ENCODE results near the gene SPRED1.
A peak's percentile ranks its signal among the peaks of the same experiment; 100 is the strongest.

SPRED1 gene

DNA sequence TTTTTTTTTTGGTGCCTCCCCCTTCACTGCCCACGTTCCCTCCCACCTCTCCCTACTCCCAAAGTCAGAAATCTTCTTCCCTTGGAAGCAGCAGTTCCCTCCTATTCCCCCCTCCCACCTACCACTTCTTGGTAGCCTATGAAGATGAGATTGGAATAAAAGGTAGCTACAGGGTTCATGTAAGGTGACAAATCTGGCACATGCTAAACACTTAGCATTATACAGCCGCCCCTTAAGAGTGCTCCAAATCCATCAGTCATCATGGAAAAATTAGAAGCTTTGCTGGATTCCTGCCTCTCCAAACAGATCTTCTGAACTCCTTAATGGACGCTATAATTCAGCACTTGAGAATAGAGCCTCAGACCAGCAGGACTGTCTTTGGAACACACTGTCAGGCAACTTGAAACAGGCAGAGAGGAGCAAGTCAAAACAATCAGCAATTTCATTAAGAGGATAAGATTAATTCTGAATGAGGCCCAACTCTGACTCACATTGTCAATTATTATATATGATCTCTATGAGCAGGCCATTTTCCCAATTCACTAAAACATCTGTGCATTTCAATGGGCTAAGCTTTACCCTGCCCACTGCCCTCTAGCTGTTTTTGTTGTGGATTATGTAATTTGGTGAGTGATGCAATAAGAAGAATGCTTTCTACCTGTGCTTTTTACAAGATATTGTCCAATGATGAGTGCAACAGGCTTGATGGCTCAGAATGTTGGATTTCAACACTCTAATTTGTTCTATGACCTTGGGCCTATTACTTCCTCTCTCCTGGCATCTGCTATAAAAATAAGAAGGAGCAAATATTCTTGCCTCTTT, 34.6 kb upstream of the SPRED1 start:
- TF ChIP-seq, protein P1, sequence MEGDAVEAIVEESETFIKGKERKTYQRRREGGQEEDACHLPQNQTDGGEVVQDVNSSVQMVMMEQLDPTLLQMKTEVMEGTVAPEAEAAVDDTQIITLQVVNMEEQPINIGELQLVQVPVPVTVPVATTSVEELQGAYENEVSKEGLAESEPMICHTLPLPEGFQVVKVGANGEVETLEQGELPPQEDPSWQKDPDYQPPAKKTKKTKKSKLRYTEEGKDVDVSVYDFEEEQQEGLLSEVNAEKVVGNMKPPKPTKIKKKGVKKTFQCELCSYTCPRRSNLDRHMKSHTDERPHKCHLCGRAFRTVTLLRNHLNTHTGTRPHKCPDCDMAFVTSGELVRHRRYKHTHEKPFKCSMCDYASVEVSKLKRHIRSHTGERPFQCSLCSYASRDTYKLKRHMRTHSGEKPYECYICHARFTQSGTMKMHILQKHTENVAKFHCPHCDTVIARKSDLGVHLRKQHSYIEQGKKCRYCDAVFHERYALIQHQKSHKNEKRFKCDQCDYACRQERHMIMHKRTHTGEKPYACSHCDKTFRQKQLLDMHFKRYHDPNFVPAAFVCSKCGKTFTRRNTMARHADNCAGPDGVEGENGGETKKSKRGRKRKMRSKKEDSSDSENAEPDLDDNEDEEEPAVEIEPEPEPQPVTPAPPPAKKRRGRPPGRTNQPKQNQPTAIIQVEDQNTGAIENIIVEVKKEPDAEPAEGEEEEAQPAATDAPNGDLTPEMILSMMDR (IDR thresholded peaks at IDR 0.05; ENCODE audit: low read length, missing control alignments), result no peak
- DNase-seq (ENCODE audit: low read depth), result peak; percentile 30
- no peak overlapping the region for H3K4me3 ChIP-seq (replicated peaks; ENCODE audit: low read depth, low read length)

DNA sequence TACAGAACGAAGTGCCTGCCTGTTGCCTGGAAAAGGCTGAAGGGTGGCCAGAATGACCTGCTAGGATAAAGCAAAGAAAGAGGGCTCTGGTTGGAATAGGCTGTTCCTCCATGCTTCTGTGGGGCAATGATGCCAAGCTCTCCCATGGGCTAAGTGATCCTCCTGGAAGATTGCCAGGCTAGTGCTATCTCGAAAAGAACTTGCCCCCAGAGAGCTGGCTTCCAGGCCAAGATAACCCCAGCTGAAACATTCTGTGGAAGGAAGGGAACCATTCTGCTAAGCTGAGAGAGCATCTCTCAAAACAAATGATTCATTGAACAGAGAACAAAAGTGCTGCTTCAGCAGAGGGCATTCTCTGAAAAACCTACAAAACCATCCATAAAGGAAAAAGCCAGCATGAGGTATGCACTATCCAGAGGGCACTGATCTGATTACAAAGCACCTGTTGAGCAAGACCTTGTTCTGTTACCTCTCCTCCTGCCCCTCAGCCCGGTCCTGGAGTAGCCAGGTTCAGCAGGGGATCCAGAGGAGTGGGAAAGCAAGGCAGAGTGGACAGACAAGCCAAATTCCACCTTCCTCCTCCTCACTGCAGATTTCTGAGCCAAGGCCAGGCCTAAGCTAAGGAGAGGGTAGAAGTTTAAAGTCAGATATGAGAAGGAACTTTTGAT, 31.9 kb upstream of the SPRED1 start:
- DNase-seq (ENCODE audit: low read depth), result no peak
- TF ChIP-seq, protein P1 (IDR thresholded peaks at IDR 0.05; ENCODE audit: low read length, missing control alignments), result no peak
- H3K4me3 ChIP-seq (replicated peaks; ENCODE audit: low read depth, low read length), result no peak overlapping the region

DNA sequence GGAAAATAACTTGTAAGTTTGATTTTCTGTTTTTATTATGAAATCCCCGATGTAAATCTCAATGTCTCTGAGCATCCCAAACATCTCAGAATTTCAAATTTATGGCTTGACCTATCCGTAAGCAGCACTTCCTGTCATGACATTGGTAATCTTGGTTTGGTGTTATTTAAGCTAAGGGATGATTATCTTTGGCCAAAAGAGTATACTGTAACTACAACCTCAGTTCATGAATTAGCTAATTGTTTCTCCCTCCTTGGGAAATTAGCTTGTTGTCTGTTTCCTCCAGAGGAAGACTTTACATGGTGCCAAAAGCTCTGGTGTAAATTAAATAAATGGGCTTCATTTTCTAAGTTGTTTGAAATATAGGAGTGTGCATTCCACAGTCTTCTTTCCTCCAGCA, 28.1 kb upstream of the SPRED1 start:
- no peak for DNase-seq (ENCODE audit: low read depth)
- H3K4me3 ChIP-seq (replicated peaks; ENCODE audit: low read depth, low read length), result no peak overlapping the region
- TF ChIP-seq, protein P1 (IDR thresholded peaks at IDR 0.05; ENCODE audit: low read length, missing control alignments), result no peak

DNA sequence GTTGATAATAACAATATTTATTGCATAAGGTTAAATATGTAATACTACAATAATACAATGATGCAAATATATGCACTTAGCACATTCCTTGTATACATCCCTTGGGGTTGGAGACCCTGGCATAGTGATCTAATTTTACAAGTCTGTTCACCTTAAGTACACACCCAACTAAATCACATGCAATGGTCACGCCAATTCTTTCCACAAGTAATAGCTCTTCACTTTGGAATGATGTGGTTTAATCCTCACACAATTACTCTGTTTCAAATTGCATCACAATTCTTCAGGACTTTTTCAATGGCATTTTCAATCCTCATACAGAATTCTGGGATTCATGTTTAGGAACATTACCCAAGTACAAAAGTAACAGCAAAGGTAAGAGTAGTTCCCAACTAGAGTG, 27.3 kb upstream of the SPRED1 start:
- DNase-seq (ENCODE audit: low read depth), result no peak
- TF ChIP-seq, protein P1 (IDR thresholded peaks at IDR 0.05; ENCODE audit: low read length, missing control alignments), result no peak
- H3K4me3 ChIP-seq (replicated peaks; ENCODE audit: low read depth, low read length), result no peak overlapping the region

DNA sequence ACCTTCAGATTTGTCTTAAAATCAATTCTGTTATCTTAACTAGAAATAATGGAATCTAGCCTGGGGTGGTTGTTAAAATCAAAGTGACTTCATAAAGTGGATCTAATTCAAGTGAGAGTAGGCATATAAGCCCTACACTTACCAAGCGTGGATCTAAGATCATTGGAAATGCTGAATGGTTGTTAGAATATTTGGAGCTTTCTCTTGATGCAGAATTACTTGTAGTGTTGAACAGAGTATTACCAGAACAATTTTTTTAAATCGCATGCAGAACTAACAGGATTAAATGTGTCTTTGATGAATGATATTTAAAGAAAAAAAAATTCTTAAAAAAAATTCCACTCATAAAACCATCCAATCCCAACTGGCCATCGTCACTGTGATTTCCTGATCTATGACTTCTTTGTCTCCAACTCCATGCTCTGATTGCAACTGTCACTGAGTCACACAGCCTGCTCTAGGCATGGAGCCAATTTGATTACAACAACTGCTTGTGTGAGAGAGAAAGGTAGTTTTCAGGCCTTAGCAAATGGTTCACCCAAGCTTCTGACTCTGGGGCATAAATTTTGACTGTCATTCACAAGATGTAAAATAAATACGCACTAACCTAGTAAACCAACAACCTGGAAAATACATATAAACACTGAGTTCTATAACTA, 25.9 kb upstream of the SPRED1 start:
- DNase-seq (ENCODE audit: low read depth), result peak; percentile 90
- H3K4me3 ChIP-seq (replicated peaks; ENCODE audit: low read depth, low read length), result no peak overlapping the region
- TF ChIP-seq, protein P1 (IDR thresholded peaks at IDR 0.05; ENCODE audit: low read length, missing control alignments), result no peak

DNA sequence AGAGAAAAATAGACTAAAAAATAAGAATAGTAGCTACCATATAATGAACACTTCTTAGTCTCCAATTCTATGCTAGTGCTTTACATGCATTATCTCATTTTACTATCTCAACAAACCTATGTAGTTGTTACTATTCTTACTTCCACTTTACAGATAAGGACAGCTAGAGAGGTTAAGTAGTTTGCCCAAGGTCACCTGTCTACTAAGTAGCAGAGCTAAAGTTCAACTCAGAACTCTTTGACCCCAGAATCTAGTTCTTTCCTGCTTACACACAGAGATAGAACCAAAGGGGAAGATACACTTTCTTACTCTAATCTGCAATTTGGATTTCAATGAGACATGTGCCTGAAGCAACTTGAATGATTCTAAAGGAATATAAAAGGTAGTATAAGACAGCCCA, 24.7 kb upstream of the SPRED1 start:
- DNase-seq (ENCODE audit: low read depth), result no peak
- TF ChIP-seq, protein P1 (IDR thresholded peaks at IDR 0.05; ENCODE audit: low read length, missing control alignments), result no peak
- no peak overlapping the region for H3K4me3 ChIP-seq (replicated peaks; ENCODE audit: low read depth, low read length)
